DOHH2 (cell line): ENCODE data around the gene PADI1.

Source experiments
- H3F3A ChIP-seq: fragments of 200-600 bp; sonication (generic), shearing (Covaris generic); 2 replicates; pipeline ENCODE4 v1.6.0; 2016; ENCODE audit warnings: antibody characterized with exemption, mild to moderate bottlenecking; ENCODE audit not compliant: control insufficient read depth, insufficient read depth
- H3K27ac ChIP-seq: fragments of 200-600 bp; sonication (generic); 2 replicates; pipeline ENCODE4 v1.5.1; 2014; ENCODE audit warnings: low read depth, mild to moderate bottlenecking, low read length, moderate library complexity
- H3K27me3 ChIP-seq: fragments of 200-600 bp; sonication (generic); 2 replicates; pipeline ENCODE4 v1.6.1; 2014; ENCODE audit warnings: mild to moderate bottlenecking, low read length, mixed read lengths; ENCODE audit not compliant: control insufficient read depth
- H3K36me3 ChIP-seq: fragments of 200-600 bp; sonication (generic); 2 replicates; pipeline ENCODE4 v1.6.1; 2014; ENCODE audit warnings: mild to moderate bottlenecking, low read length, moderate library complexity, mixed read lengths; ENCODE audit not compliant: control insufficient read depth
- H3K4me1 ChIP-seq: fragments of 200-600 bp; sonication (generic); 2 replicates; pipeline ENCODE4 v1.6.1; 2014; ENCODE audit warnings: mild to moderate bottlenecking, low read length, mixed read lengths; ENCODE audit not compliant: control insufficient read depth
- H3K4me2 ChIP-seq: fragments of 200-600 bp; sonication (generic); 2 replicates; pipeline ENCODE4 v1.6.0; 2014; ENCODE audit warnings: mild to moderate bottlenecking, low read length, moderate library complexity
- H3K4me3 ChIP-seq: fragments of 200-600 bp; sonication (generic); 2 replicates; pipeline ENCODE4 v1.5.1; 2014; ENCODE audit warnings: mild to moderate bottlenecking, low read length, mixed read lengths
- H3K79me2 ChIP-seq: fragments of 200-600 bp; sonication (generic); 2 replicates; pipeline ENCODE4 v1.6.1; 2014; ENCODE audit warnings: mild to moderate bottlenecking, low read length, mixed read lengths; ENCODE audit not compliant: control insufficient read depth
- H3K9me2 ChIP-seq: fragments of 200-600 bp; sonication (generic); replicated peaks from 2 replicates; pipeline ENCODE4 v1.6.1; 2014; ENCODE audit warnings: mild to moderate bottlenecking, low read length, mixed read lengths; ENCODE audit not compliant: control insufficient read depth
- H3K9me3 ChIP-seq: fragments of 200-600 bp; sonication (generic); 2 replicates; pipeline ENCODE4 v1.6.1; 2014; ENCODE audit warnings: antibody characterized with exemption, low read length, mixed read lengths; ENCODE audit not compliant: control insufficient read depth, insufficient read depth
- H4K20me1 ChIP-seq: fragments of 200-600 bp; sonication (generic); 2 replicates; pipeline ENCODE4 v1.6.0; 2014; ENCODE audit warnings: low read depth, mild to moderate bottlenecking, antibody characterized with exemption, low read length, moderate library complexity; ENCODE audit not compliant: control insufficient read depth, insufficient read depth
- EZH2phosphoT487 ChIP-seq: fragments of 200-600 bp; sonication (generic); IDR thresholded peaks from 2 replicates; pipeline ENCODE4 v1.6.1; 2017; ENCODE audit warnings: borderline replicate concordance, mild to moderate bottlenecking, antibody characterized with exemption, low read length, moderate library complexity, mixed read lengths
- TF ChIP-seq, protein P1 (sequence below): fragments of 200-600 bp; sonication (generic); IDR thresholded peaks from one replicate; pipeline ENCODE4 v1.5.1; 2014; ENCODE audit warnings: antibody characterized with exemption, mild to moderate bottlenecking, low read depth, low read length; ENCODE audit not compliant: poor library complexity, severe bottlenecking

PADI1 gene

DNA sequence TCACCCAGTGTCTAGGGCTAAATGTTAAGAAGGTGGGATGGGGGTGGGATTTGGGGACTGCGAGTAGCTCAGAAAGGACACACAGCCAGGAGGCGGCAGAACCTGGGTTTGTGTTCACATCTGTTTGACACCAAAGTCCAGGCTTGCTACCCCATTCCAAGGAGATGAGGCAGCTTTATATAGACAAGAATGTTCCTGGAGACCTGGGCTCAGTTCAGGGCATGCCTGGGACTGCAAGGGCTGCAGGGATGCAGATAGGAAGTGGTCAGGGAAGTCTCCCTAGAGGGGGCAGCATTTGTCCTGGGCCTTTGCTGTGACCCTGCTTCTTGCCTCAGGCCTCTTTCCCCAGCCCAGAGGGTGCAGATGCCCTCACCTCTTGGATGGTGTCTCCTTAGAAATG lies 60.2 kb downstream of the PADI1 start:
- Histone ChIP-seq H3K4me3 (no peak overlapping the region), H3K79me2 (no peaks in the 10 kb centered on the region), H3K4me2 (no peak overlapping the region), H3K9me3 (no peaks in the 10 kb centered on the region), H3K9me2 (no peaks in the 10 kb centered on the region), H4K20me1 (no peaks in the 10 kb centered on the region), H3K4me1 (no peaks in the 10 kb centered on the region), H3K27me3 (peaks cover 5% of the 10 kb centered on the region), H3F3A (no peaks in the 10 kb centered on the region), H3K27ac (no peak overlapping the region), H3K36me3 (no peaks in the 10 kb centered on the region)
- TF ChIP-seq, protein P1, sequence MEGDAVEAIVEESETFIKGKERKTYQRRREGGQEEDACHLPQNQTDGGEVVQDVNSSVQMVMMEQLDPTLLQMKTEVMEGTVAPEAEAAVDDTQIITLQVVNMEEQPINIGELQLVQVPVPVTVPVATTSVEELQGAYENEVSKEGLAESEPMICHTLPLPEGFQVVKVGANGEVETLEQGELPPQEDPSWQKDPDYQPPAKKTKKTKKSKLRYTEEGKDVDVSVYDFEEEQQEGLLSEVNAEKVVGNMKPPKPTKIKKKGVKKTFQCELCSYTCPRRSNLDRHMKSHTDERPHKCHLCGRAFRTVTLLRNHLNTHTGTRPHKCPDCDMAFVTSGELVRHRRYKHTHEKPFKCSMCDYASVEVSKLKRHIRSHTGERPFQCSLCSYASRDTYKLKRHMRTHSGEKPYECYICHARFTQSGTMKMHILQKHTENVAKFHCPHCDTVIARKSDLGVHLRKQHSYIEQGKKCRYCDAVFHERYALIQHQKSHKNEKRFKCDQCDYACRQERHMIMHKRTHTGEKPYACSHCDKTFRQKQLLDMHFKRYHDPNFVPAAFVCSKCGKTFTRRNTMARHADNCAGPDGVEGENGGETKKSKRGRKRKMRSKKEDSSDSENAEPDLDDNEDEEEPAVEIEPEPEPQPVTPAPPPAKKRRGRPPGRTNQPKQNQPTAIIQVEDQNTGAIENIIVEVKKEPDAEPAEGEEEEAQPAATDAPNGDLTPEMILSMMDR: no peak

DNA sequence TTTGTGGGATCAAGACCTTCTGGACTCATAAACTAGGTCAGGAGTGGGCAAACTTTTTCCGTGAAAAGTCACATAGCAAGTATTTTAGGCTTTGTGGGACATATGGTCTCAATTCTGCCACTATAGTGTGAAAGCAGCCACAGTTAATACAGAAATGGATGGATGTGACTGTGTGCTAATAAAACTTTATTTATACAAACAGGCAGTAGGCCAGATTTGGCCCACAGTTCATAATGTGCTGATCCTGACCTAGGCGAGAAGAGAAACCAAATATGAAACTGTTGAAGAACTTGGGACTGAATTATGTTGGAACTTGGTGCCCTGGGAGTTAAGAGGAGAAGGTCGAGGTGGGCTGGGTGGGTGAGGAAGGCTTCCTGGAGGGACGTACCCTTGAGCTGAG lies 61.0 kb downstream of the PADI1 start:
- Histone ChIP-seq H3K79me2 (no peaks in the 10 kb centered on the region), H3K27ac (no peak overlapping the region), H3K36me3 (no peaks in the 10 kb centered on the region), H3F3A (no peaks in the 10 kb centered on the region), H3K4me1 (no peaks in the 10 kb centered on the region), H3K9me2 (no peaks in the 10 kb centered on the region), H3K4me2 (no peak overlapping the region), H3K27me3 (peaks cover 5% of the 10 kb centered on the region), H4K20me1 (no peaks in the 10 kb centered on the region), H3K4me3 (no peak overlapping the region), H3K9me3 (no peaks in the 10 kb centered on the region)
- no peak for TF ChIP-seq EZH2phosphoT487
- TF ChIP-seq, protein P1: no peak

DNA sequence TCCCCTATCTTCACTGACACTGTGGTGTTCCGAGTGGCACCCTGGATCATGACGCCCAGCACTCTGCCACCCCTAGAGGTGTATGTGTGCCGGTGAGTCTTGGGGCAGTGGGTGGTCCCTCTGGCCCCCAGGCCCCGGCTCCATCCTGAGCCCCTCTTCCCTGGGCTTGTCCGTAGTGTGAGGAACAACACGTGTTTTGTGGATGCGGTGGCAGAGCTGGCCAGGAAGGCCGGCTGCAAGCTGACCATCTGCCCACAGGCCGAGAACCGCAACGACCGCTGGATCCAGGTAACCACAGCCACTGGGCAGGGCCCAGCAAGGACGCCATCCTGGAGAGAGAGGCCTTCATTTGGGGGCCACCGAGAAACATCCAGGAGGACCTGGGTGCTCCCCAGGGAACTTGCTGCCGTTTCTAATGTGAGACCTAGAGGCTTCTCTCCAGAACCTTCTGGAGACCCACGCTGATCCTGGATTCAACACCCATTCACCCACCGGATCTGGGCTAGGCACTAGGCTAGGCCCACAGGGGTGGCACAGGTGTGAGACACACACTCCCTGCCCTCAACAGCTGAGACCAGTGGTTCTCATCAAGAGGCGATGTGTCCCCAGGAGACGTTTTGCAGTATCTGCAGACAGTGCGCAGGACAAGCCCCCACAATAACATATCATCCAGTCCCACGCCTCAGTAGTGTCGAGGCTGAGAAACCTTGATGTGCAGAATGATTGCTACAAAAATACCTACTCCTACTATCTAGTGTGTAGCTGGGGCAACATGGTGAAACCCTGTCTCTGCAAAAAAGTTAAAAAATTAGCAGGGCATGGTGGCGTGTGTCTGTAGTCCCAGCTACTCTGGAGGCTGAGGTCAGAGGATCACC lies 66.2 kb downstream of the PADI1 start:
- Histone ChIP-seq H4K20me1 (no peaks in the 10 kb centered on the region), H3K9me3 (no peaks in the 10 kb centered on the region)
- TF ChIP-seq, protein P1: no peak
- no peak for TF ChIP-seq EZH2phosphoT487

More for the DNA sequence above, 66.2 kb downstream of the PADI1 start:
- Histone ChIP-seq H3K79me2 (no peaks in the 10 kb centered on the region), H3K27me3 (no peaks in the 10 kb centered on the region), H3K27ac (no peak overlapping the region), H3K36me3 (no peaks in the 10 kb centered on the region), H3F3A (no peaks in the 10 kb centered on the region), H3K4me3 (no peak overlapping the region), H3K9me2 (no peaks in the 10 kb centered on the region), H3K4me1 (no peaks in the 10 kb centered on the region), H3K4me2 (no peak overlapping the region)
